Mucosa of stomach (tissue), 1 donor: ENCODE results near the gene GABRA4.

Source experiments
- H3K27me3 ChIP-seq: one replicate; pipeline ENCODE4 v1.7.0; 2013; ENCODE audit warnings: mild to moderate bottlenecking, low read length; ENCODE audit not compliant: control insufficient read depth, insufficient read depth
- H3K36me3 ChIP-seq: one replicate; pipeline ENCODE4 v1.7.0; 2013; ENCODE audit warnings: low read length; ENCODE audit not compliant: control insufficient read depth, insufficient read depth
- H3K4me1 ChIP-seq: one replicate; pipeline ENCODE4 v1.7.0; 2013; ENCODE audit warnings: mild to moderate bottlenecking, low read length; ENCODE audit not compliant: control insufficient read depth, insufficient read depth
- H3K4me3 ChIP-seq: one replicate; pipeline ENCODE4 v1.7.0; 2013; ENCODE audit warnings: low read length
- H3K9ac ChIP-seq: one replicate; pipeline ENCODE4 v1.7.0; 2013; ENCODE audit warnings: mild to moderate bottlenecking, low read length, moderate library complexity
- H3K9me3 ChIP-seq: one replicate; pipeline ENCODE4 v1.7.0; 2013; ENCODE audit warnings: mild to moderate bottlenecking, low read length, moderate library complexity; ENCODE audit not compliant: control insufficient read depth
- donor health status: Pancreatic carcinoma.

Gene GABRA4

DNA sequence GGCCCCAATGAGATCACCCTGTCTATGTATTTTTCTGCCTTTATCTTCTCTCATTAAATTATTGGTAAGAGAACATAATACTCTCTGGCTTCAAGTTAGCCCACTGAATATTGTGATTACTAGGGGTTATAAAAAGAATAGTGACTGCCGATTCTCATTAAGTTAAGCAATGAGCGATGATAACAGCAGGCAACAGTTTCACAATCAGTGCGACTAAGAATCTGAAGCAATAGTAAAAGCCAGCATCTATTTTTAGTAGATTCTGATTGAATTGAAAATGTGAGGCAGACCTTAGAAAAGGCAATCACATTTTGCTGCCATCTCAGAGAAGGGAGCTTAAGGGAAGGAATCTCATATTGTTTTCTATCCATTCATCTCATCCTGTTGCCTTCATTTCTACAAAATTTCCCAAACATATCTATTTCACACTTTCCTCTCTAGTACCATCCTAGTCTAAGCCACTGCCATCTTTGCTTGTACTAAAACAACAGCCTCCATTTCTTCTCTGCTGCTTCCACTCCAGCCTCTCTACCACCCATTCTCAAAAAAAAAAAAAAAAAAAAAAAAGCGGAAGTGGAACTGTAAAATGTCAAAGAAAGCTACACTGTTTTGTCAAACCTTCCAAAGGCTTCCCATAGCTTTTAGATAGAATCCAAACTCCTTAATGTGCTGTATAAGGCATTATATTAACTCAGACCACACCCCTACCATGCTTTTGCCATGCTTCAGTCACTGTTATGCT is 17.4 kb downstream of the GABRA4 start:
- Histone ChIP-seq H3K9ac (no peak overlapping the region), H3K9me3 (no peaks in the 10 kb centered on the region), H3K27me3 (no peaks in the 10 kb centered on the region), H3K36me3 (no peaks in the 10 kb centered on the region), H3K4me1 (no peaks in the 10 kb centered on the region), H3K4me3 (no peak overlapping the region)

- Histone ChIP-seq H3K9ac (no peak overlapping the region), H3K9me3 (no peaks in the 10 kb centered on the region), H3K4me1 (no peaks in the 10 kb centered on the region), H3K4me3 (no peak overlapping the region), H3K27me3 (no peaks in the 10 kb centered on the region), H3K36me3 (no peaks in the 10 kb centered on the region)
Observed at GRCh38 chr4:46974891-46975543, 18.4 kb downstream of the GABRA4 start.

GRCh38 chr4:46968847-46969246 is 24.5 kb downstream of the GABRA4 start:
- H3K9me3 ChIP-seq, result no peaks in the 10 kb centered on the region
- no peaks in the 10 kb centered on the region for H3K27me3 ChIP-seq
- H3K36me3 ChIP-seq, result no peaks in the 10 kb centered on the region
- H3K9ac ChIP-seq, result no peak overlapping the region
- H3K4me1 ChIP-seq, result no peaks in the 10 kb centered on the region
- H3K4me3 ChIP-seq, result no peak overlapping the region

- Histone ChIP-seq H3K9ac (no peak overlapping the region), H3K27me3 (no peaks in the 10 kb centered on the region), H3K4me1 (no peaks in the 10 kb centered on the region), H3K36me3 (no peaks in the 10 kb centered on the region), H3K4me3 (no peak overlapping the region), H3K9me3 (no peaks in the 10 kb centered on the region)
Observed at GRCh38 chr4:46967631-46968030, 25.8 kb downstream of the GABRA4 start.

DNA sequence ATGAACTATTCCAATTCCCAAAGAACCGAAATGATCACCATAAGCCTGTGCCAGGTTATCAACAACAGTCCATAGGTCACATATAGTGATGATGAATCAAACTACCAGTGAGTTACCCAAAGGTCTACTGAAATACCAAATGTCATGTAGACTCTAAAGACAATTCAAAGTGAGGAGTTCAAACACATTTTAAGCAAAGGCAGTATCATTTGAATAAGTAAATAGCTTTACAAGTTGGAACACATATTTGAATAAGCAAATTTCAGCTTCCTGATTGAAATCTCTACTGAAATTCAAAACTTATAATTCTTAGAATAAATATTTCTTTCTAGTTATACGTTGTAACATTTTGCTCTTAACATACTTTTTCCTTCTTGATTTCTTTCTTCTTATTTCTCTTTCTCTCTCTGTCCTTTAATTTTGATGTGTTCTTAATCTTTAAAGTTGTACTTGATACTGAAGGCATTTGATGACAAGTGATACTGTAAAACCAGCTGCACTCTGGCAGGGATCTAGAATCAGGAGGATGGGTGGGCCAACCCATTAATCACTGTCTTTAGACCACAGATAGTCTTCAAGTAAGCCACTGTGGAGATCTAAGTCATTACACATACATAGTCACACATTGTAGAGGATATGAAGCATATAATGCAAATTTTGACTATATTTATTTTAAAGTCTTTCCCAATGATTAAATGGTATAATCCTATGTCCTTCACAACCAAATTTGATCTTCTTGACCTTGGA is 34.5 kb downstream of the GABRA4 start:
- Histone ChIP-seq H3K4me1 (no peaks in the 10 kb centered on the region), H3K4me3 (no peak overlapping the region), H3K27me3 (no peaks in the 10 kb centered on the region), H3K9me3 (no peaks in the 10 kb centered on the region), H3K36me3 (no peaks in the 10 kb centered on the region), H3K9ac (no peak overlapping the region)

GRCh38 chr4:46956451-46956850 is 36.9 kb downstream of the GABRA4 start:
- no peak overlapping the region for H3K4me3 ChIP-seq
- H3K9me3 ChIP-seq, result no peaks in the 10 kb centered on the region
- no peaks in the 10 kb centered on the region for H3K4me1 ChIP-seq
- no peaks in the 10 kb centered on the region for H3K36me3 ChIP-seq
- H3K9ac ChIP-seq, result no peak overlapping the region
- no peaks in the 10 kb centered on the region for H3K27me3 ChIP-seq

DNA sequence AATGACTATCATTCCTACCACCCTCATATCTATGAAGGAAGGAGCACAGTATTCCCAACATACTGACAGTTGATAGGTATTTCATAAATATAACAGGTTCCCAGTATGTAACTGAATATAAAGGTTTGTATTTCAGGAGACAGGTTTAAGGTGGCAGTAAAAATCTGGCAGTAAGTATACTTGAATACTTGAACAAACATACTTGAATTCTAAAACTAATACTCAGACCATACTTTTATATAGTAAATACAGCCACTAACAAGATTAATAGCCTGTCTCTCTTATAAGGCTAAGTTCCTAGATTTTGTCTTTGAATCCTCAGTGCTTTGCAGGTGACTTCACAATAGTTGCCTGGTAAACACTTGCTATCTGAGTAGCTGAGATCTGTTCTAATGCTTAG is 37.8 kb downstream of the GABRA4 start:
- H3K4me1 ChIP-seq, result no peaks in the 10 kb centered on the region
- H3K4me3 ChIP-seq, result no peak overlapping the region
- no peaks in the 10 kb centered on the region for H3K36me3 ChIP-seq
- H3K27me3 ChIP-seq, result no peaks in the 10 kb centered on the region
- no peaks in the 10 kb centered on the region for H3K9me3 ChIP-seq
- H3K9ac ChIP-seq, result no peak overlapping the region

- H3K36me3 ChIP-seq, result no peaks in the 10 kb centered on the region
- H3K27me3 ChIP-seq, result no peaks in the 10 kb centered on the region
- H3K4me3 ChIP-seq, result no peak overlapping the region
- no peaks in the 10 kb centered on the region for H3K9me3 ChIP-seq
- H3K4me1 ChIP-seq, result no peaks in the 10 kb centered on the region
- H3K9ac ChIP-seq, result no peak overlapping the region
Observed at GRCh38 chr4:46954643-46955042, 38.7 kb downstream of the GABRA4 start.

DNA sequence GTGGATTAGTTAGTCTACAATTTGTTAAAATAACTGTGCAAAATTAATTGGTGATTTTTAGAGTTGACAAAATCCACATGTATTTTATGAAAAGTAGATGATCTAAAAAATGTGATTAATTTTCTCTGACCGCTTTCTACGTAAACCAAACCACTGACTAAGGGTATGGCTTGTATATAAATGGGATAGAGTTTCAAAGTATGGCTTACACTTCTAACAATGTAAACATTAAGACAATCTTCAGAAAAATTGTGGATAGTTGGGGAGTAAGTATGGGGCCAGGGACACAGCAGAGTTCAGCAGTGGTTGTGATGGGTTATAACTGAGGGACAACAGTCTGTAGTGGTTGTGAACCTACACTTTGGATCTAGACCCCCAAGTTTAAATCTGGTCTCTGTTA is 39.8 kb downstream of the GABRA4 start:
- H3K4me3 ChIP-seq, result no peak overlapping the region
- H3K9me3 ChIP-seq, result no peaks in the 10 kb centered on the region
- no peak overlapping the region for H3K9ac ChIP-seq
- no peaks in the 10 kb centered on the region for H3K4me1 ChIP-seq
- no peaks in the 10 kb centered on the region for H3K27me3 ChIP-seq
- no peaks in the 10 kb centered on the region for H3K36me3 ChIP-seq

- Histone ChIP-seq H3K4me3 (no peak overlapping the region), H3K27me3 (no peaks in the 10 kb centered on the region), H3K36me3 (no peaks in the 10 kb centered on the region), H3K9me3 (no peaks in the 10 kb centered on the region), H3K9ac (no peak overlapping the region), H3K4me1 (no peaks in the 10 kb centered on the region)
Observed at GRCh38 chr4:46952451-46952850, 40.9 kb downstream of the GABRA4 start.

DNA sequence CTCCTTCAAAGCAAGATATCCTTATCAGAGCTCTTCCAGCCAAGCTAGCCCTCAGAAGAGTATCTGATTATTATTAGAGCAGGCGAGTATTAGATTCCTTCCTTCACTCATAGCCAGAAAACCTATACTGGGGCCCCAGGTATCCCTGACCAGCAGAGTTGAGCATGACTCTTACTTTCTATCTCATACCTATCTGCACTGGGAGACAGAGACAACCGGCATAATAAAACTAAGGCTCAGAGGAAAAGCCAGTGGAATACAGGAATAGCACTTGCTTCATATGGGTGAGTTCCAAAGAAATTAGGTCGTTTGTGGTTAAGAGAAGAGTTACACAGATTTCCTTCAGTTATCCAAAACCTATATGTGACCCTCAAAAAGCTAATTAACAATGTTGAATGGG is 42.6 kb downstream of the GABRA4 start:
- no peak overlapping the region for H3K4me3 ChIP-seq

GRCh38 chr4:46949822-46950221 is 43.6 kb downstream of the GABRA4 start:
- Histone ChIP-seq H3K4me1 (no peaks in the 10 kb centered on the region), H3K27me3 (no peaks in the 10 kb centered on the region), H3K36me3 (no peaks in the 10 kb centered on the region), H3K4me3 (no peak overlapping the region), H3K9me3 (no peaks in the 10 kb centered on the region), H3K9ac (no peak overlapping the region)

More for the DNA sequence above, 42.6 kb downstream of the GABRA4 start:
- H3K4me1 ChIP-seq, result no peaks in the 10 kb centered on the region
- no peaks in the 10 kb centered on the region for H3K9me3 ChIP-seq
- H3K36me3 ChIP-seq, result no peaks in the 10 kb centered on the region
- no peaks in the 10 kb centered on the region for H3K27me3 ChIP-seq
- H3K9ac ChIP-seq, result no peak overlapping the region
